SK-N-SH (cell line): ENCODE results near the gene EPHA3. TPM values are rescaled to one million over a fixed set of nuclear protein-coding genes. Genes with fewer than 3 reads are reported as not detected.

Source experiments
- CTCF ChIA-PET: fragments of 300-600, 350-600 bp; formaldehyde crosslinking; extraction: SDS; loops from one replicate; lab custom pipeline; 2021; lab: Yijun Ruan, JAX
- POLR2A ChIA-PET: fragments of 350-600 bp; sonication (Branson Sonifier 250); formaldehyde crosslinking; extraction: SDS; loops from one replicate; lab custom pipeline; 2020; ENCODE audit warnings: antibody characterized with exemption, inconsistent platforms; lab: Yijun Ruan, JAX
- DNase-seq: peaks from one replicate; pipeline ENCODE4 v3.0.0; 2012
- H2AFZ ChIP-seq: fragments of 200-600 bp; sonication (generic); 2 replicates; pipeline ENCODE4 v1.8.1; 2016; ENCODE audit warnings: antibody characterized with exemption, mild to moderate bottlenecking, low read depth
- H3F3A ChIP-seq: fragments of 200-600 bp; sonication (generic); replicated peaks from 2 replicates; pipeline ENCODE3; 2016; ENCODE audit warnings: antibody characterized with exemption, mild to moderate bottlenecking; ENCODE audit not compliant: insufficient read depth
- H3K27ac ChIP-seq, 2 experiments: fragments of 200-500 bp in 1 of 2; fragments of 200-600 bp in 1 of 2; sonication (Bioruptor generic) in 1 of 2; sonication (generic), shearing (Covaris generic) in 1 of 2; 2 replicates each; pipeline versions ENCODE4 v1.5.1 to v1.6.1; 2014 to 2016; ENCODE audit warnings: low read depth in 2 of 2, inconsistent platforms in 1 of 2, low read length in 1 of 2, mild to moderate bottlenecking in 1 of 2, mixed read lengths in 1 of 2
- H3K27me3 ChIP-seq: fragments of 200-600 bp; sonication (generic), shearing (Covaris generic); 2 replicates; pipeline ENCODE4 v1.6.1; 2016; ENCODE audit warnings: mixed run types; ENCODE audit not compliant: insufficient read depth
- H3K36me3 ChIP-seq, 2 experiments: fragments of 200-500 bp in 1 of 2; fragments of 200-600 bp in 1 of 2; sonication (Bioruptor generic) in 1 of 2; sonication (generic) in 1 of 2; replicated peaks in 1 of 2; 2 replicates each; pipeline versions ENCODE3 to v1.5.1; 2014 to 2016; ENCODE audit warnings: low read length in 1 of 2, mild to moderate bottlenecking in 1 of 2; ENCODE audit not compliant: insufficient read depth in 2 of 2, control insufficient read depth in 1 of 2
- H3K4me1 ChIP-seq, 2 experiments: fragments of 200-500 bp in 1 of 2; fragments of 200-600 bp in 1 of 2; sonication (Bioruptor generic) in 1 of 2; sonication (generic), shearing (Covaris generic) in 1 of 2; 2 replicates each; pipeline versions ENCODE4 v1.5.1 to v1.6.1; 2014 to 2016; ENCODE audit warnings: low read depth in 1 of 2, low read length in 1 of 2, mixed run types in 1 of 2; ENCODE audit not compliant: insufficient read depth in 2 of 2, control insufficient read depth in 1 of 2
- H3K4me2 ChIP-seq: fragments of 200-600 bp; sonication (generic), shearing (Covaris generic); 2 replicates; pipeline ENCODE4 v1.6.1; 2017; ENCODE audit warnings: mixed run types
- H3K4me3 ChIP-seq, 2 experiments: fragments of 200-500 bp in 1 of 2; fragments of 200-600 bp in 1 of 2; sonication (Bioruptor generic) in 1 of 2; sonication (generic), shearing (Covaris generic) in 1 of 2; 2 replicates each; pipeline versions ENCODE4 v1.5.1 to v1.8.1; 2014 to 2016; ENCODE audit warnings: low read depth in 2 of 2, inconsistent platforms in 1 of 2, low read length in 1 of 2, mild to moderate bottlenecking in 1 of 2, mixed read lengths in 1 of 2, moderate library complexity in 1 of 2
- H3K79me2 ChIP-seq: fragments of 200-600 bp; sonication (generic); 2 replicates; pipeline ENCODE4 v1.8.1; 2017; ENCODE audit warnings: mild to moderate bottlenecking; ENCODE audit not compliant: insufficient read depth
- H3K9ac ChIP-seq: fragments of 200-600 bp; sonication (generic); 2 replicates; pipeline ENCODE4 v1.6.1; 2017; ENCODE audit warnings: mixed run types
- H3K9me2 ChIP-seq: fragments of 200-600 bp; sonication (generic); 2 replicates; pipeline ENCODE4 v1.6.1; 2017; ENCODE audit warnings: mixed run types
- H3K9me3 ChIP-seq: fragments of 200-600 bp; sonication (generic); 2 replicates; pipeline ENCODE4 v1.6.1; 2017; ENCODE audit warnings: mixed run types, mild to moderate bottlenecking, moderate library complexity
- H4K20me1 ChIP-seq: fragments of 200-600 bp; sonication (generic); 2 replicates; pipeline ENCODE4 v1.6.1; 2017; ENCODE audit warnings: mild to moderate bottlenecking, mixed run types; ENCODE audit not compliant: insufficient read depth
- CHD2 ChIP-seq: fragments of 150-350 bp; IDR thresholded peaks from 2 replicates; pipeline ENCODE4 v1.6.1; 2018; ENCODE audit warnings: low read length; ENCODE audit not compliant: partially characterized antibody
- ELF1 ChIP-seq: IDR thresholded peaks from 2 replicates; pipeline ENCODE4 v1.4.0; 2012
- EP300 ChIP-seq, 2 experiments: IDR thresholded peaks; 2 replicates each; pipeline versions ENCODE4 v1.4.0 to v1.6.1; 2012; ENCODE audit warnings: borderline replicate concordance in 1 of 2, low read depth in 1 of 2, low read length in 1 of 2
- EZH2phosphoT487 ChIP-seq: fragments of 200-600 bp; sonication (generic); IDR thresholded peaks from 2 replicates; pipeline ENCODE4 v1.6.1; 2017; ENCODE audit warnings: low read depth, mixed run types, mild to moderate bottlenecking, antibody characterized with exemption, moderate library complexity, borderline replicate concordance
- FOXJ3 ChIP-seq: sonication (generic); formaldehyde crosslinking; IDR thresholded peaks from 2 replicates; pipeline ENCODE4 v1.5.1; 2020; ENCODE audit warnings: mild to moderate bottlenecking, missing genetic modification reagents
- GATA2 ChIP-seq: sonication (generic); formaldehyde crosslinking; IDR thresholded peaks from 2 replicates; pipeline ENCODE4 v1.5.0; 2020; ENCODE audit warnings: mild to moderate bottlenecking, missing genetic modification reagents
- JUND ChIP-seq: IDR thresholded peaks from 2 replicates; pipeline ENCODE4 v1.4.0; 2012
- MEF2A ChIP-seq: IDR thresholded peaks from 2 replicates; pipeline ENCODE4 v1.4.0; 2012; ENCODE audit warnings: low read depth, borderline replicate concordance
- NFIC ChIP-seq: IDR thresholded peaks from 2 replicates; pipeline ENCODE4 v1.4.0; 2012; ENCODE audit warnings: borderline replicate concordance
- NRF1 ChIP-seq: IDR thresholded peaks from 2 replicates; pipeline ENCODE4 v1.6.1; 2012; ENCODE audit warnings: low read depth, mild to moderate bottlenecking, low read length
- POLR2AphosphoS5 ChIP-seq: IDR thresholded peaks from 2 replicates; pipeline ENCODE4 v1.6.1; 2012; ENCODE audit warnings: low read depth, low read length
- RAD21 ChIP-seq: IDR thresholded peaks from 2 replicates; pipeline ENCODE4 v1.6.1; 2012; ENCODE audit warnings: mild to moderate bottlenecking, low read length
- RCOR1 ChIP-seq: fragments of 150-350 bp; IDR thresholded peaks from 2 replicates; pipeline ENCODE4 v1.6.1; 2017; ENCODE audit warnings: antibody characterized with exemption, low read length
- RXRA ChIP-seq: IDR thresholded peaks from 2 replicates; pipeline ENCODE4 v1.4.0; 2012; ENCODE audit warnings: low read depth, mild to moderate bottlenecking, borderline replicate concordance
- SMC3 ChIP-seq: IDR thresholded peaks from 2 replicates; pipeline ENCODE4 v1.6.1; 2012; ENCODE audit warnings: low read depth, low read length, improper control_type of control experiment
- TAF1 ChIP-seq: IDR thresholded peaks from 2 replicates; pipeline ENCODE4 v1.6.1; 2012; ENCODE audit warnings: low read depth, mild to moderate bottlenecking, low read length, moderate library complexity, borderline replicate concordance
- TCF12 ChIP-seq: IDR thresholded peaks from 2 replicates; pipeline ENCODE4 v1.4.0; 2012
- TEAD4 ChIP-seq: IDR thresholded peaks from 2 replicates; pipeline ENCODE4 v1.4.0; 2012; ENCODE audit warnings: mild to moderate bottlenecking, borderline replicate concordance; ENCODE audit not compliant: insufficient read depth
- USF1 ChIP-seq: IDR thresholded peaks from 2 replicates; pipeline ENCODE4 v1.4.0; 2012; ENCODE audit warnings: low read depth, borderline replicate concordance
- WGBS: methylation state at CpG from one replicate; pipeline ENCODE4 v1.1.6; 2017; ENCODE audit warnings: low lambda C conversion rate; 5-methylcytosine and 5-hydroxymethylcytosine counted together
- polyA plus RNA-seq, 3 experiments: library from polyadenylated mRNA; depleted of rRNA; stranded (reverse); fragments of >200 nt; gene quantifications; 2 replicates each; pipeline ENCODE4 v1.2.3, GENCODE V29; 2012
- TF ChIP-seq, protein P1 (sequence below): IDR thresholded peaks from 2 replicates; pipeline ENCODE4; 2012
- TF ChIP-seq, protein P2 (sequence below): fragments of 200-600 bp; sonication (generic); IDR thresholded peaks from 2 replicates; pipeline ENCODE4 v1.6.1; 2017; ENCODE audit warnings: antibody characterized with exemption, mild to moderate bottlenecking, moderate library complexity
- TF ChIP-seq, protein P3 (sequence below): IDR thresholded peaks from 2 replicates; pipeline ENCODE4 v1.4.0; 2012; ENCODE audit warnings: low read depth
- TF ChIP-seq, protein P4 (sequence below): IDR thresholded peaks from 2 replicates; pipeline ENCODE4 v1.4.0; 2012; ENCODE audit warnings: low read depth, borderline replicate concordance

The EPHA3 gene
- polyA plus RNA-seq, 1 of the 3 experiments (the other 2 are of a cell fraction), result not detected

DNA sequence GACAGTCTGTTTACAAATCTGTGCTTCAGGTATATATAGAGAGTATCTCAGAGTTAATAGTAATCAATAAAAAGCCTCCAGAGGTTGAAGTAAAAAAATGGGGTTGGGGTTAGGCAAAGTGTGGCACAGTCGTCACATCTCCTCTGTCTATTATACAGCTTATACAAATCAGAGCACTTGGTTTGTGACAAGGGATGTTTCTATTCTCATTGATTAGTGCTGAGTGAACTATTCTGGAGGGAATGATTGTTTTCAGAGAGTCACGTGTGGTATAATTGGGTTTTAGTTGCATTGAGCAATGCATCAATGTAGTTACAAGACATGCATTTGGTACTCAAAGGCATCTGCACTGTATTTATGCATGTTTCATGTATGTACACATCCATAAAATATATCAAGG is 172.9 kb downstream of the EPHA3 start:
- Histone ChIP-seq H4K20me1 (no peaks in the 10 kb centered on the region), H2AFZ (no peak overlapping the region), H3K9me2 (no peaks in the 10 kb centered on the region), H3K4me2 (no peak overlapping the region), H3K9me3 (no peaks in the 10 kb centered on the region), H3K36me3 (no peaks in the 10 kb centered on the region), H3K4me3 (no peak overlapping the region), H3K9ac (no peak overlapping the region), H3K27ac (no peak overlapping the region), H3K79me2 (no peaks in the 10 kb centered on the region), H3K4me1 (no peaks in the 10 kb centered on the region; a peak in 1 of 4 replicates), H3F3A (no peaks in the 10 kb centered on the region), H3K27me3 (no peaks in the 10 kb centered on the region)
- ChIA-PET POLR2A (no interaction called here), CTCF (interaction anchor here (1.1 kb wide), 1 partner anchor 20 kb away, joined by 3 read pairs; no protein-coding TSS in a partner anchor)
- TF ChIP-seq ELF1, result no peak
- TF ChIP-seq RXRA, result no peak
- TF ChIP-seq, protein P1, sequence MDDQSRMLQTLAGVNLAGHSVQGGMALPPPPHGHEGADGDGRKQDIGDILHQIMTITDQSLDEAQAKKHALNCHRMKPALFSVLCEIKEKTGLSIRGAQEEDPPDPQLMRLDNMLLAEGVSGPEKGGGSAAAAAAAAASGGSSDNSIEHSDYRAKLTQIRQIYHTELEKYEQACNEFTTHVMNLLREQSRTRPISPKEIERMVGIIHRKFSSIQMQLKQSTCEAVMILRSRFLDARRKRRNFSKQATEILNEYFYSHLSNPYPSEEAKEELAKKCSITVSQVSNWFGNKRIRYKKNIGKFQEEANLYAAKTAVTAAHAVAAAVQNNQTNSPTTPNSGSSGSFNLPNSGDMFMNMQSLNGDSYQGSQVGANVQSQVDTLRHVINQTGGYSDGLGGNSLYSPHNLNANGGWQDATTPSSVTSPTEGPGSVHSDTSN, result no peak
- no peak for TF ChIP-seq NFIC
- TF ChIP-seq RAD21, result no peak
- TF ChIP-seq MEF2A, result no peak
- no peak for TF ChIP-seq EZH2phosphoT487
- TF ChIP-seq GATA2 (CRISPR knock-in tag), result no peak
- no peak for TF ChIP-seq TEAD4
- TF ChIP-seq USF1, result no peak
- TF ChIP-seq TAF1, result no peak
- TF ChIP-seq JUND, result no peak
- TF ChIP-seq EP300 (IDR thresholded peaks at IDR 0.05; ENCODE audit: borderline replicate concordance in 1 of 2, low read depth in 1 of 2, low read length in 1 of 2), result no peak
- TF ChIP-seq POLR2AphosphoS5, result no peak
- TF ChIP-seq, protein P2, sequence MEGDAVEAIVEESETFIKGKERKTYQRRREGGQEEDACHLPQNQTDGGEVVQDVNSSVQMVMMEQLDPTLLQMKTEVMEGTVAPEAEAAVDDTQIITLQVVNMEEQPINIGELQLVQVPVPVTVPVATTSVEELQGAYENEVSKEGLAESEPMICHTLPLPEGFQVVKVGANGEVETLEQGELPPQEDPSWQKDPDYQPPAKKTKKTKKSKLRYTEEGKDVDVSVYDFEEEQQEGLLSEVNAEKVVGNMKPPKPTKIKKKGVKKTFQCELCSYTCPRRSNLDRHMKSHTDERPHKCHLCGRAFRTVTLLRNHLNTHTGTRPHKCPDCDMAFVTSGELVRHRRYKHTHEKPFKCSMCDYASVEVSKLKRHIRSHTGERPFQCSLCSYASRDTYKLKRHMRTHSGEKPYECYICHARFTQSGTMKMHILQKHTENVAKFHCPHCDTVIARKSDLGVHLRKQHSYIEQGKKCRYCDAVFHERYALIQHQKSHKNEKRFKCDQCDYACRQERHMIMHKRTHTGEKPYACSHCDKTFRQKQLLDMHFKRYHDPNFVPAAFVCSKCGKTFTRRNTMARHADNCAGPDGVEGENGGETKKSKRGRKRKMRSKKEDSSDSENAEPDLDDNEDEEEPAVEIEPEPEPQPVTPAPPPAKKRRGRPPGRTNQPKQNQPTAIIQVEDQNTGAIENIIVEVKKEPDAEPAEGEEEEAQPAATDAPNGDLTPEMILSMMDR, result no peak
- DNase-seq, result no peak
- 6% methylated on average over 2 of the region's 2 CpGs for WGBS

- TF ChIP-seq RCOR1, result no peak
- TF ChIP-seq, protein P3, sequence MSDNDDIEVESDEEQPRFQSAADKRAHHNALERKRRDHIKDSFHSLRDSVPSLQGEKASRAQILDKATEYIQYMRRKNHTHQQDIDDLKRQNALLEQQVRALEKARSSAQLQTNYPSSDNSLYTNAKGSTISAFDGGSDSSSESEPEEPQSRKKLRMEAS, result no peak
- no peak for TF ChIP-seq NRF1
- no peak for TF ChIP-seq ELF1
- TF ChIP-seq CHD2, result no peak
- TF ChIP-seq, protein P4, sequence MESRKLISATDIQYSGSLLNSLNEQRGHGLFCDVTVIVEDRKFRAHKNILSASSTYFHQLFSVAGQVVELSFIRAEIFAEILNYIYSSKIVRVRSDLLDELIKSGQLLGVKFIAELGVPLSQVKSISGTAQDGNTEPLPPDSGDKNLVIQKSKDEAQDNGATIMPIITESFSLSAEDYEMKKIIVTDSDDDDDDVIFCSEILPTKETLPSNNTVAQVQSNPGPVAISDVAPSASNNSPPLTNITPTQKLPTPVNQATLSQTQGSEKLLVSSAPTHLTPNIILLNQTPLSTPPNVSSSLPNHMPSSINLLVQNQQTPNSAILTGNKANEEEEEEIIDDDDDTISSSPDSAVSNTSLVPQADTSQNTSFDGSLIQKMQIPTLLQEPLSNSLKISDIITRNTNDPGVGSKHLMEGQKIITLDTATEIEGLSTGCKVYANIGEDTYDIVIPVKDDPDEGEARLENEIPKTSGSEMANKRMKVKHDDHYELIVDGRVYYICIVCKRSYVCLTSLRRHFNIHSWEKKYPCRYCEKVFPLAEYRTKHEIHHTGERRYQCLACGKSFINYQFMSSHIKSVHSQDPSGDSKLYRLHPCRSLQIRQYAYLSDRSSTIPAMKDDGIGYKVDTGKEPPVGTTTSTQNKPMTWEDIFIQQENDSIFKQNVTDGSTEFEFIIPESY, result no peak
- TF ChIP-seq FOXJ3 (CRISPR knock-in tag), result no peak
- TF ChIP-seq SMC3, result no peak
- no peak for TF ChIP-seq TCF12
- TF ChIP-seq, all 33 proteins: peak for 0
- H3K27ac ChIP-seq, result no peak overlapping the region
- WGBS, result 19% methylated on average over 11 of the region's 11 CpGs
- H3K27me3 ChIP-seq, result no peaks in the 10 kb centered on the region
- no peak overlapping the region for H3K4me3 ChIP-seq
- H3K4me2 ChIP-seq, result no peak overlapping the region
- H4K20me1 ChIP-seq, result no peaks in the 10 kb centered on the region
- DNase-seq, result no peak
- H3K9ac ChIP-seq, result no peak overlapping the region
- no peaks in the 10 kb centered on the region for H3K9me2 ChIP-seq
- no peak overlapping the region for H2AFZ ChIP-seq
- no peaks in the 10 kb centered on the region; a peak in 1 of 4 replicates for H3K4me1 ChIP-seq
- no peaks in the 10 kb centered on the region for H3K36me3 ChIP-seq
- POLR2A ChIA-PET, result no interaction called here
- H3K79me2 ChIP-seq, result no peaks in the 10 kb centered on the region
- CTCF ChIA-PET, result interaction anchor here (1.1 kb wide), 1 partner anchor 20 kb away, joined by 3 read pairs; no protein-coding TSS in a partner anchor
- H3F3A ChIP-seq, result no peaks in the 10 kb centered on the region
- no peaks in the 10 kb centered on the region for H3K9me3 ChIP-seq
These were observed 173.5 kb downstream of the EPHA3 start for GRCh38 chr3:89280822-89281365.
